Activated naive CD4-positive, alpha-beta T cell treated with anti-CD3 and anti-CD28 coated beads for 36 hours (primary cell): ENCODE data around the gene PIGN. TPM values are rescaled to one million over a fixed set of nuclear protein-coding genes. Genes with fewer than 3 reads are reported as not detected.

Experiments used
- CTCF ChIA-PET: fragments of 350-600 bp; sonication (Branson Sonifier 250); formaldehyde crosslinking; loops from one replicate; lab custom pipeline; 2021; ENCODE audit warnings: antibody characterized with exemption; lab: Charles Lee
- DNase-seq: peaks from one replicate; pipeline ENCODE4 v3.0.0-alpha.2; 2020
- H3K27ac Mint-ChIP-seq: one replicate; pipeline ENCODE4 v1.8.0; 2021; ENCODE audit warnings: mild to moderate bottlenecking, mixed read lengths
- H3K27me3 Mint-ChIP-seq: one replicate; pipeline ENCODE4 v1.8.0; 2021; ENCODE audit warnings: low read depth, mixed read lengths
- H3K36me3 Mint-ChIP-seq: one replicate; pipeline ENCODE4 v1.8.0; 2021; ENCODE audit warnings: low read depth, mixed read lengths
- H3K4me1 Mint-ChIP-seq: one replicate; pipeline ENCODE4 v1.8.0; 2021; ENCODE audit warnings: low read depth, mixed read lengths
- H3K4me3 Mint-ChIP-seq: one replicate; pipeline ENCODE4 v1.8.0; 2021; ENCODE audit warnings: mild to moderate bottlenecking, moderate library complexity, mixed read lengths
- H3K9me3 Mint-ChIP-seq: one replicate; pipeline ENCODE4 v1.8.0; 2021; ENCODE audit warnings: mixed read lengths
- intact Hi-C: fragments of 100-400 bp; cut with micrococcal nuclease; formaldehyde crosslinking; loops from one replicate; pipeline ENCODE4 v1.15.1; 2023
- total RNA-seq, 2 experiments: library from RNA; stranded (reverse); gene quantifications; one replicate each; pipeline ENCODE4 v1.2.3, GENCODE V29; 2021

Gene PIGN, protein sequence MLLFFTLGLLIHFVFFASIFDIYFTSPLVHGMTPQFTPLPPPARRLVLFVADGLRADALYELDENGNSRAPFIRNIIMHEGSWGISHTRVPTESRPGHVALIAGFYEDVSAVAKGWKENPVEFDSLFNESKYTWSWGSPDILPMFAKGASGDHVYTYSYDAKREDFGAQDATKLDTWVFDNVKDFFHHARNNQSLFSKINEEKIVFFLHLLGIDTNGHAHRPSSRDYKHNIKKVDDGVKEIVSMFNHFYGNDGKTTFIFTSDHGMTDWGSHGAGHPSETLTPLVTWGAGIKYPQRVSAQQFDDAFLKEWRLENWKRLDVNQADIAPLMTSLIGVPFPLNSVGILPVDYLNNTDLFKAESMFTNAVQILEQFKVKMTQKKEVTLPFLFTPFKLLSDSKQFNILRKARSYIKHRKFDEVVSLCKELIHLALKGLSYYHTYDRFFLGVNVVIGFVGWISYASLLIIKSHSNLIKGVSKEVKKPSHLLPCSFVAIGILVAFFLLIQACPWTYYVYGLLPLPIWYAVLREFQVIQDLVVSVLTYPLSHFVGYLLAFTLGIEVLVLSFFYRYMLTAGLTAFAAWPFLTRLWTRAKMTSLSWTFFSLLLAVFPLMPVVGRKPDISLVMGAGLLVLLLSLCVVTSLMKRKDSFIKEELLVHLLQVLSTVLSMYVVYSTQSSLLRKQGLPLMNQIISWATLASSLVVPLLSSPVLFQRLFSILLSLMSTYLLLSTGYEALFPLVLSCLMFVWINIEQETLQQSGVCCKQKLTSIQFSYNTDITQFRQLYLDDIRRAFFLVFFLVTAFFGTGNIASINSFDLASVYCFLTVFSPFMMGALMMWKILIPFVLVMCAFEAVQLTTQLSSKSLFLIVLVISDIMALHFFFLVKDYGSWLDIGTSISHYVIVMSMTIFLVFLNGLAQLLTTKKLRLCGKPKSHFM
- 10 to 100 TPM; 21.2 to 22.6 TPM for total RNA-seq

- intact Hi-C loops, result loop anchor here (1.0 to 10.0 kb wide), 19 partner anchors 62 to 1788 kb away; partner anchors contain the start of genes BCL2, PHLPP1, SERPINB8 and TNFRSF11A
- peak within 1 kb of the TSS; percentile 90 for H3K27ac Mint-ChIP-seq
- peak; percentile 97 for DNase-seq
- H3K27me3 Mint-ChIP-seq, result no peaks in the 10 kb centered on the region
- H3K9me3 Mint-ChIP-seq, result no peaks in the 10 kb centered on the region
- peaks cover 7% of the 10 kb centered on the region for H3K36me3 Mint-ChIP-seq
- H3K4me1 Mint-ChIP-seq, result peaks cover 45% of the 10 kb centered on the region
- CTCF ChIA-PET, result interaction anchor here (0.9 to 9.5 kb wide), 8 partner anchors 10 to 235 kb away, joined by 3 to 124 read pairs (median 5); no protein-coding TSS in a partner anchor
- H3K4me3 Mint-ChIP-seq, result peak within 1 kb of the TSS; percentile 99
Observed at GRCh38 chr18:62186774-62187542, at the start of gene PIGN, which contains the start of gene RELCH. Gene PIGN, minus strand, starts transcription at chr18:62187056. Its CDS starts 25,703 bp downstream, at chr18:62161353. Gene RELCH, plus strand, starts transcription at chr18:62187255. Its CDS starts 251 bp downstream, at chr18:62187506.

DNA sequence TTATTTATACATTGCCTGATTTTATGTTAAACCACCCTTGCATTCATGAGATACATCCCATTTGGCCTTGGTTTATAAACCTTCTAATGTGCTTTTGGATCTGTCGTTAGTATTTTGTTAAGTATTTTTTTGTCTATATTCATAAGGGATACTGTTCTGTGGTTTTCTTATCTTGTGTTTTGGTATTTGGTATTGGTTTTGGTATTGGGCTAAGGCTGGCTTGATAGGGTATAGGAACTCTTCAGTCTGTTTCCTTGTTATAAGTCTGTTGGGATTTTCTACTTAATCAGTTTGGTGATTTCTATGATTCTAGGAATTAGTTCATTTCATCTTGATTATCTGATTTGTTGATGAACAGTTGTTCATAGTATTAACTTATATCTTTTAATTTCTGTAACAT, 49.4 kb upstream of the PIGN start:
- DNase-seq, result no peak
- H3K4me1 Mint-ChIP-seq, result peaks cover 3% of the 10 kb centered on the region
- no peaks in the 10 kb centered on the region for H3K27me3 Mint-ChIP-seq
- no peak overlapping the region for H3K4me3 Mint-ChIP-seq
- H3K36me3 Mint-ChIP-seq, result peaks cover 25% of the 10 kb centered on the region
- H3K27ac Mint-ChIP-seq, result no peak overlapping the region
- CTCF ChIA-PET, result no interaction called here
- H3K9me3 Mint-ChIP-seq, result no peaks in the 10 kb centered on the region
- intact Hi-C loops, result no loop called here

DNA sequence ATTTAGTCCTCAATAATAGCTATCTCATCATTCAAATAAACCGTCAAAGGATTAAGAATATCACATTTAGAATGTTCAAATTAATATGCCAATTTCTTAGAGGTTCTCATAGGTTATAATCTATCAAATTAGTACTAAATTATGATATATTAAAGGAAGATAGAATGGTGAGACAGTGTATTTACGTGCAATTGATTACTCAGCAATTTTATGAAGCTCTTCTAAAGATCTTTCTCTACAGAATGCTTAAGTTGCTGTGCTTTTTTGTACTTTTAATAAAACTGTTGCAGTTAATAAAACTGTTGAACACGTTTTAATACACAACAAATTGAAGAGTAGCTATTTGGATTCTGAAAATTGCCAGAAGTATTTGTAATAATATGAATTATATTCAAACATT, 39.2 kb upstream of the PIGN start:
- intact Hi-C loops, result no loop called here
- Mint-ChIP-seq H3K27me3 (no peaks in the 10 kb centered on the region), H3K27ac (no peak overlapping the region), H3K4me1 (no peaks in the 10 kb centered on the region), H3K36me3 (peaks cover 33% of the 10 kb centered on the region), H3K9me3 (peaks cover 8% of the 10 kb centered on the region), H3K4me3 (no peak overlapping the region)
- CTCF ChIA-PET, result interaction anchor here (0.7 to 1.9 kb wide), 4 partner anchors 12 to 219 kb away, joined by 3 to 6 read pairs (median 3); no protein-coding TSS in a partner anchor
- no peak for DNase-seq

DNA sequence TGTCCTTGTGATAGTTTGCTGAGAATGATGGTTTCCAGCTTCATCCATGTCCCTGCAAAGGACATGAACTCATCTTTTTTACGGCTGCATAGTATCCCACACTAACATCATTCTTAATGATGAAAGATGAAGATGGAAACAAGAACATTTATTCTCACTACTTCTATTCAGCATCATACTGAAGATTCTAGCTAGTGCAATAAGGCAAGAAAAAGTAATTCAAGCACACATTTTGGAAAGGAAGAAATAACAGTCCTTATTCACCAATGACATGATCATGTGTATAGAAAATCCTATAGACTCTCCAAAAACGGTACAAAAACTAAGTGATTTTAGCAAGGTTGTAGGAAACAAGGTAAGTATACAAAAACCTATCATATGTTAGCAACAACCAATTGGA, 37.4 kb upstream of the PIGN start:
- Mint-ChIP-seq H3K4me1 (peaks cover 5% of the 10 kb centered on the region), H3K4me3 (no peak overlapping the region), H3K9me3 (peaks cover 8% of the 10 kb centered on the region), H3K27ac (no peak overlapping the region), H3K36me3 (peaks cover 30% of the 10 kb centered on the region), H3K27me3 (no peaks in the 10 kb centered on the region)
- CTCF ChIA-PET, result interaction anchor here (1.9 kb wide), 1 partner anchor 10 kb away, joined by 6 read pairs; no protein-coding TSS in a partner anchor
- intact Hi-C loops, result no loop called here
- no peak for DNase-seq

DNA sequence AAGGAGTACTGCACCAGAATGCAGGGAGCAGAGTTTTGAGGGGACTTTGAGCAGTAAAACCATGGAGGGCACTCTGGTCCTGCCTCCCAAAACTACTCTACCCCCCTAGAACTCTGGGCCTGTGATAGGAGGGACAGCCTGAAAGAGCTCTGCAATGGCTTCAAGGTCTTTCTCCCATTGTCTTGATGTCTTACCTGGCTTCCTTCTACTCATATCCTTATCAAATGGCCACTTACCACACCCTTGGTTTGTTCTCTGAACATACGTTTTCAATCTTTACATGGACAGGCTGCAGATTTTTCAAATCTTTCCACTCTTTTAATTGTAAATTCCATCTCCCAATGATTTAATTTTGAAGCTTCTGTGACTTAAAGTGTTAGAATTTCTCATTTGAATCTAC, 27.9 kb upstream of the PIGN start:
- CTCF ChIA-PET, result interaction anchor here (1.0 to 1.5 kb wide), 3 partner anchors 10 to 35 kb away, joined by 3 to 6 read pairs (median 4); no protein-coding TSS in a partner anchor
- Mint-ChIP-seq H3K27me3 (no peaks in the 10 kb centered on the region), H3K4me3 (no peak overlapping the region), H3K36me3 (peaks cover 12% of the 10 kb centered on the region), H3K9me3 (no peaks in the 10 kb centered on the region), H3K27ac (no peak overlapping the region), H3K4me1 (peaks cover 17% of the 10 kb centered on the region)
- no peak for DNase-seq
- intact Hi-C loops, result no loop called here

- Mint-ChIP-seq H3K4me1 (peaks cover 31% of the 10 kb centered on the region), H3K36me3 (peaks cover 15% of the 10 kb centered on the region), H3K27ac (no peak overlapping the region), H3K9me3 (no peaks in the 10 kb centered on the region), H3K27me3 (no peaks in the 10 kb centered on the region), H3K4me3 (no peak overlapping the region)
- CTCF ChIA-PET, result no interaction called here
- intact Hi-C loops, result no loop called here
- no peak for DNase-seq
Observed at GRCh38 chr18:62211325-62211828, 24.5 kb upstream of the PIGN start.

DNA sequence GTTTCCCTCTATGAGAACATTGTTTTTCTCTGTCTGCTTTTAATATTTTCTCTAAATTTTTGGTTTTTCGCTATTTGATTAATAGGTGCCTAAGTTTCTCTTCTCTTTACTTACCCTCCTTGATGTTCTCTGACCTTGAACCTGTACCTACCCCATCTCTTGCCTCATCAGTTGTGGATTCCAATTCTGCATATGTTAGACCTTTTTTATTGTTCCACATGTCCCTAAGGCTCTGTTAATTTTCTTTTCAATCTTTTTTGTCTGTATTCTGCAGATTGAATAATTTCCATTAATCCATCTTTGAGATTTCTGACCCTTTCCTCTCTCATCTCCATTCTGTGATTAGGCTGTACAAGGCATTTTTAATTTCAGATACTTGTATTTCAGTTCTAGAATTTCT, 23.3 kb upstream of the PIGN start:
- Mint-ChIP-seq H3K36me3 (peaks cover 15% of the 10 kb centered on the region), H3K27ac (no peak overlapping the region), H3K4me1 (peaks cover 35% of the 10 kb centered on the region), H3K9me3 (no peaks in the 10 kb centered on the region), H3K27me3 (no peaks in the 10 kb centered on the region), H3K4me3 (no peak overlapping the region)
- DNase-seq, result no peak
- CTCF ChIA-PET, result interaction anchor here (0.6 to 1.4 kb wide), 2 partner anchors 39 to 41 kb away, joined by 3 to 5 read pairs; no protein-coding TSS in a partner anchor
- intact Hi-C loops, result no loop called here

GRCh38 chr18:62209046-62209445, 22.2 kb upstream of the PIGN start:
- no peaks in the 10 kb centered on the region for H3K9me3 Mint-ChIP-seq
- intact Hi-C loops, result no loop called here
- CTCF ChIA-PET, result no interaction called here

GRCh38 chr18:62206593-62206992, 19.7 kb upstream of the PIGN start:
- H3K4me3 Mint-ChIP-seq, result no peak overlapping the region
- no peaks in the 10 kb centered on the region for H3K9me3 Mint-ChIP-seq
- peaks cover 35% of the 10 kb centered on the region for H3K4me1 Mint-ChIP-seq
- peaks cover 9% of the 10 kb centered on the region for H3K36me3 Mint-ChIP-seq
- H3K27me3 Mint-ChIP-seq, result no peaks in the 10 kb centered on the region
- intact Hi-C loops, result no loop called here
- DNase-seq, result no peak
- CTCF ChIA-PET, result no interaction called here
- no peak overlapping the region for H3K27ac Mint-ChIP-seq

More at GRCh38 chr18:62209046-62209445, 22.2 kb upstream of the PIGN start:
- peaks cover 17% of the 10 kb centered on the region for H3K36me3 Mint-ChIP-seq
- H3K4me1 Mint-ChIP-seq, result peaks cover 35% of the 10 kb centered on the region
- H3K27me3 Mint-ChIP-seq, result no peaks in the 10 kb centered on the region
- no peak overlapping the region for H3K4me3 Mint-ChIP-seq
- H3K27ac Mint-ChIP-seq, result no peak overlapping the region
- no peak for DNase-seq

DNA sequence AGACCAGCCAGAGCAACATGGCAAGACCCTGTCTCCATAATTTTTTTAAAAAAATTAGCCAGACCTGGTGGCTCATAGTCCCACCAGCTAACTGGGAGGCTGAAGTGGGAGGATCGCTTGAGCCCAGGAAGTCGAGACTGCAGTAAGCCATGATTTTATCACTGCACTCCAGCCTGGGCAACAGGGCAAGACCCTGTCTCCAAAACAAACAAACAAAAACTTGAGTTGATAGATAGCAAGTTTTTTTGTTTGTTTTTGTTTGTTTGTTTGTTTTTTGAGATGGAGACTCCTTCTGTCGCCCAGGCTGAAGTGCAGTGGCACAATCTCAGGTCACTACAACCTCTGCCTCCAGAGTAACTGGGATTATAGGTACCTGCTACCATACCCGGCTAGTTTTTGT, 19.0 kb upstream of the PIGN start:
- no peaks in the 10 kb centered on the region for H3K27me3 Mint-ChIP-seq

DNA sequence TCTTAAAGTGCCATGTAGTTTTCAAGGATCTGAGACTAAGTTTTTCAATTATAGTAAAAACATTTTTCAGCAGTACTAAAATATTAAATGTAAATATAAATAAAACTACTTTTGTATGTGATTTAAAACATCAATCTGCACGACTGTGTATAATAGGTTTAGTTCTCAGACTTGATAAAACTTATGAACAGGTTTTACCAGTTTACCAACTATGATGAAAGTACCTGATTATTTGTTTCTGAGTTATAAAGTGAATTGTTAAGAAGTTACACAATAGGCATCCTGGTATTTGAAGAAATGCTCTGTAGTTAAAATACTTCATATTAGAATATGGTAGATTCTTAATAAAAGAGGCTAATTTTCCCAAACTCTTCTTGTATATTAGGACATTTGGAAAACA, 15.0 kb upstream of the PIGN start:
- Mint-ChIP-seq H3K9me3 (no peaks in the 10 kb centered on the region), H3K27ac (no peak overlapping the region), H3K4me3 (no peak overlapping the region), H3K4me1 (peaks cover 33% of the 10 kb centered on the region), H3K27me3 (no peaks in the 10 kb centered on the region), H3K36me3 (peaks cover 2% of the 10 kb centered on the region)
- DNase-seq, result no peak
- intact Hi-C loops, result no loop called here
- CTCF ChIA-PET, result interaction anchor here (0.7 to 1.1 kb wide), 2 partner anchors 48 to 219 kb away, joined by 3 read pairs; no protein-coding TSS in a partner anchor

More for the DNA sequence above, 19.0 kb upstream of the PIGN start:
- CTCF ChIA-PET, result interaction anchor here (0.7 to 1.0 kb wide), 2 partner anchors 10 to 44 kb away, joined by 3 read pairs; no protein-coding TSS in a partner anchor
- H3K36me3 Mint-ChIP-seq, result peaks cover 8% of the 10 kb centered on the region
- peaks cover 35% of the 10 kb centered on the region for H3K4me1 Mint-ChIP-seq
- no peak overlapping the region for H3K4me3 Mint-ChIP-seq
- H3K9me3 Mint-ChIP-seq, result no peaks in the 10 kb centered on the region
- no peak overlapping the region for H3K27ac Mint-ChIP-seq
- intact Hi-C loops, result no loop called here
- no peak for DNase-seq
